Left lung (tissue), 10 donors: ENCODE results near the gene ZNF397. TPM values are rescaled to one million over a fixed set of nuclear protein-coding genes. Genes with fewer than 3 reads are reported as not detected.
A peak's percentile ranks its signal among the peaks of the same experiment; 100 is the strongest.

Experiments
- ATAC-seq: fragments of 200-7000 bp; cut with Tn5 transposase; one replicate; pipeline ENCODE4 v1.9.1; 2020; ENCODE audit warnings: moderate library complexity
- DNase-seq, 4 donors: peaks; one replicate each; pipeline ENCODE4 v3.0.0-alpha.2; 2013 to 2020
- H3K27ac ChIP-seq, 2 donors: fragments of 200-600 bp; sonication (generic) in 1 of 2; one replicate each; pipeline versions ENCODE4 v1.5.0 to v1.8.0; 2020 to 2021
- H3K27me3 ChIP-seq, 2 donors: fragments of 200-600 bp; sonication (generic) in 1 of 2; one replicate each; pipeline versions ENCODE4 v1.5.0 to v1.8.0; 2020 to 2021
- H3K36me3 ChIP-seq, 2 donors: fragments of 200-600 bp; sonication (generic) in 1 of 2; one replicate each; pipeline versions ENCODE4 v1.5.0 to v1.8.0; 2020 to 2021
- H3K4me1 ChIP-seq, 2 donors: fragments of 200-600 bp; one replicate each; pipeline ENCODE4 v1.8.0; 2021
- H3K4me3 ChIP-seq, 2 donors: fragments of 200-600 bp; sonication (generic) in 1 of 2; one replicate each; pipeline versions ENCODE4 v1.5.0 to v1.8.0; 2020 to 2021; ENCODE audit warnings: mild to moderate bottlenecking in 1 of 2
- H3K9me3 ChIP-seq, 2 donors: fragments of 200-600 bp; sonication (generic) in 1 of 2; one replicate each; pipeline versions ENCODE4 v1.5.0 to v1.8.0; 2020 to 2021
- CTCF ChIP-seq, 2 donors: fragments of 200-600 bp; sonication (generic) in 1 of 2; IDR thresholded peaks; one replicate each; pipeline versions ENCODE4 v1.5.0 to v1.8.0; 2021; ENCODE audit warnings: antibody characterized with exemption in 2 of 2
- intact Hi-C, 2 donors: fragments of 100-400 bp; cut with DNase I; formaldehyde crosslinking; loops; one replicate each; pipeline versions ENCODE4 v1.11.2 to v1.14.2; 2022
- polyA plus RNA-seq, 6 donors: library from polyadenylated mRNA; unstranded; fragments of 120-200 nt; gene quantifications; one replicate each; pipeline ENCODE4 v1.2.1, GENCODE V29; 2013; ENCODE audit not compliant: insufficient read length in 6 of 6
- total RNA-seq, 2 donors: library from RNA; stranded (reverse); fragmentation: NEBNext Ultra II Directional; extraction: Animal tissue kit (Norgen Biotek cat#: 25700); gene quantifications; one replicate each; pipeline ENCODE4 v1.2.1, GENCODE V29; 2021
- donor health status: DM: no; HTN: yes; CAD: no.
- donor health status: DM: no; HTN: no; CAD: no.

Gene ZNF397
- total and polyA plus RNA-seq, 8 donors, result 22.9 to 93.9 (median 79.3) TPM

GRCh38 chr18:35291166-35291565, 50.3 kb downstream of the ZNF397 start:
- no peak for ATAC-seq
- no peaks in the 10 kb centered on the region for H3K27me3 ChIP-seq
- H3K4me1 ChIP-seq, result peaks cover 9 to 23% of the 10 kb centered on the region in 2 donors
- no peak for TF ChIP-seq CTCF (IDR thresholded peaks at IDR 0.05)
- no peak for DNase-seq
- peak overlapping the region; percentile 76 to 89 for H3K4me3 ChIP-seq
- H3K9me3 ChIP-seq, result no peaks in the 10 kb centered on the region
- peaks cover 0 to 22% of the 10 kb centered on the region in 2 donors for H3K36me3 ChIP-seq
- no peak overlapping the region for H3K27ac ChIP-seq
- intact Hi-C loops, result loop anchor here in 1 of 2 donors (5.0 kb wide), 1 partner anchor 51 kb away; the partner anchor contains the start of gene ZNF24

- H3K4me3 ChIP-seq, result no peak overlapping the region
- H3K4me1 ChIP-seq, result peaks cover 4 to 14% of the 10 kb centered on the region in 2 donors
- H3K36me3 ChIP-seq, result peaks cover 0 to 37% of the 10 kb centered on the region in 2 donors
- peaks cover 0 to 30% of the 10 kb centered on the region in 2 donors for H3K9me3 ChIP-seq
- DNase-seq (no peak), ATAC-seq (no peak)
- no peak overlapping the region for H3K27ac ChIP-seq
- TF ChIP-seq CTCF (IDR thresholded peaks at IDR 0.05), result no peak
- intact Hi-C loops, result no loop called here
- no peaks in the 10 kb centered on the region for H3K27me3 ChIP-seq
Observed at GRCh38 chr18:35296060-35296459, 55.2 kb downstream of the ZNF397 start.

- intact Hi-C loops, result no loop called here
- no peak overlapping the region for H3K4me3 ChIP-seq
- TF ChIP-seq CTCF (IDR thresholded peaks at IDR 0.05), result no peak
- no peaks in the 10 kb centered on the region for H3K4me1 ChIP-seq
- peaks cover 0 to 84% of the 10 kb centered on the region in 2 donors for H3K36me3 ChIP-seq
- peaks cover 7 to 100% of the 10 kb centered on the region in 2 donors for H3K9me3 ChIP-seq
- no peaks in the 10 kb centered on the region for H3K27me3 ChIP-seq
- ATAC-seq, result no peak
- DNase-seq, result no peak
- no peak overlapping the region for H3K27ac ChIP-seq
Observed at GRCh38 chr18:35303610-35304009, 62.8 kb downstream of the ZNF397 start.

GRCh38 chr18:35306588-35307250, 65.9 kb downstream of the ZNF397 start:
- intact Hi-C loops, result no loop called here
- ATAC-seq, result no peak
- H3K27me3 ChIP-seq, result no peaks in the 10 kb centered on the region
- H3K9me3 ChIP-seq, result peaks cover 7 to 99% of the 10 kb centered on the region in 2 donors
- H3K36me3 ChIP-seq, result peaks cover 0 to 76% of the 10 kb centered on the region in 2 donors
- H3K27ac ChIP-seq, result no peak overlapping the region
- DNase-seq, result no peak
- H3K4me3 ChIP-seq, result no peak overlapping the region
- no peaks in the 10 kb centered on the region for H3K4me1 ChIP-seq
- no peak for TF ChIP-seq CTCF (IDR thresholded peaks at IDR 0.05)

Other genes with a start within 250 kb of the ZNF397 start
- gene MAPRE2, start 199.6 kb upstream of the ZNF397 start, total RNA-seq, result 10 to 100 TPM; 37.4 to 37.5 TPM
- 10 to 100 TPM; 48.6 to 56.3 (median 51.2) TPM for gene MAPRE2, start 199.6 kb upstream of the ZNF397 start, polyA plus RNA-seq
- 10 to 100 TPM; 15.0 to 16.1 TPM for gene ZSCAN30, start 49.2 kb downstream of the ZNF397 start, total RNA-seq
- gene ZSCAN30, start 49.2 kb downstream of the ZNF397 start, polyA plus RNA-seq, result 10 to 100 TPM; 50.9 to 68.7 (median 59.6) TPM
- 10 to 100 TPM; 48.9 to 56.2 TPM for gene ZNF24, start 103.4 kb downstream of the ZNF397 start, total RNA-seq
- gene ZNF24, start 103.4 kb downstream of the ZNF397 start, polyA plus RNA-seq, result 10 to 100 TPM; 63.7 to 68.9 (median 67.5) TPM
- 1 to 10 TPM; 3.2 to 3.5 TPM for gene ZNF396, start 136.3 kb downstream of the ZNF397 start, total RNA-seq
- gene ZNF396, start 136.3 kb downstream of the ZNF397 start, polyA plus RNA-seq, result 1 to 10 TPM; 2.4 to 3.9 (median 3.2) TPM